ENCODE data around the gene C14orf119.

The C14orf119 gene

DNA sequence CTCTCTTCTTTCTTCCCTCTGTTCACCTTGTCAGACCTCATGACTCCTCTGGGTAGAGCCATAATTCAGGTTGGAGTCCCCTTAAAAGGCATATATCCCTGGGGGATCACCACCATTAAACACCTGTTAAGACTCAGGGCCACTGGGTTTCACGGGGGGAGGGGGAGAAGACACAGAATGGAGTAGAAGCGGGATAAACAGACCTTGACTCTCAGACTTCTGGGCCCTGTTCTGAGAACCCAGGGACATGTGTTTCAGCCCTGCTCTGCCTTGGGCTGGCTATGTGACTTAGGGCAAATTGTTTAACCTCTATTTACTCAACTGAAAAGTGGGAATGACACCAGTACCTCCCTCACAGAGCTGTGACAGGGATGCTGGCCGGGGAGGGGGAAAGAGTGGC, 42.6 kb upstream of the C14orf119 start:
- H3K4me1 ChIP-seq (ENCODE audit: insufficient read depth, insufficient read length) = peaks cover 5% of the 10 kb centered on the region
- H3K4me3 ChIP-seq (ENCODE audit: insufficient read length, low read depth) = no peak overlapping the region
- H3K36me3 ChIP-seq (ENCODE audit: insufficient read depth, insufficient read length, low read length) = peaks cover 72% of the 10 kb centered on the region
- peak overlapping the region; percentile 10 for H3K9ac ChIP-seq (ENCODE audit: insufficient read length, low read depth)
- no peak for DNase-seq (ENCODE audit: low read depth, low spot score)
- no peak for TF ChIP-seq SUZ12 (IDR thresholded peaks at IDR 0.05; ENCODE audit: extremely low read depth, insufficient read depth, insufficient read length)
- TF ChIP-seq YY1 (IDR thresholded peaks at IDR 0.05; ENCODE audit: insufficient read depth, insufficient read length) = no peak
- no peak for TF ChIP-seq ZNF274 (IDR thresholded peaks at IDR 0.05; ENCODE audit: low read depth, low read length)
- H3K27me3 ChIP-seq (ENCODE audit: insufficient read depth, insufficient read length) = no peaks in the 10 kb centered on the region
- no peaks in the 10 kb centered on the region for H3K9me3 ChIP-seq (ENCODE audit: insufficient read depth, low read length)

DNA sequence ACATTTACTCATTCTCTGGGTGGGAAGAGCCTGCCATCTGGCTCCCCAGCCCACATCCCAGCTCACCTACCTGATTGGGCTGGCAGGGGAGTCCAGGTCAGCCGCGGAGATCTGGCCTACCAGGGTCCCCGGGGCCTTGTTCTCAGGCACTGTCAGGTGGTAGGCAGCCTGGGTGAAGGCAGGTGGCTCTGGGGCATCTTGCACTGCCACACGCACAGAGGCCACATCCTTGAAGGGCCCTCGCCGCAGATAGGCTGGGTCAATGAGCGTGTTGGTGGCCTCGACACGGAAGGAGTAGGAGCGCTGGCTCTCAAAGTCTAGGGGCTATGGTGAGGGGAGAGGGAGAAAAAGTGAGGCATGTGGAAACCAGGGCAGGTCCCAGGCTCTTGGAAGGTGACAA, 41.9 kb upstream of the C14orf119 start:
- TF ChIP-seq YY1 (IDR thresholded peaks at IDR 0.05; ENCODE audit: insufficient read depth, insufficient read length) (no peak), ZNF274 (IDR thresholded peaks at IDR 0.05; ENCODE audit: low read depth, low read length) (no peak), SUZ12 (IDR thresholded peaks at IDR 0.05; ENCODE audit: extremely low read depth, insufficient read depth, insufficient read length) (no peak)
- no peak for DNase-seq (ENCODE audit: low read depth, low spot score)

DNA sequence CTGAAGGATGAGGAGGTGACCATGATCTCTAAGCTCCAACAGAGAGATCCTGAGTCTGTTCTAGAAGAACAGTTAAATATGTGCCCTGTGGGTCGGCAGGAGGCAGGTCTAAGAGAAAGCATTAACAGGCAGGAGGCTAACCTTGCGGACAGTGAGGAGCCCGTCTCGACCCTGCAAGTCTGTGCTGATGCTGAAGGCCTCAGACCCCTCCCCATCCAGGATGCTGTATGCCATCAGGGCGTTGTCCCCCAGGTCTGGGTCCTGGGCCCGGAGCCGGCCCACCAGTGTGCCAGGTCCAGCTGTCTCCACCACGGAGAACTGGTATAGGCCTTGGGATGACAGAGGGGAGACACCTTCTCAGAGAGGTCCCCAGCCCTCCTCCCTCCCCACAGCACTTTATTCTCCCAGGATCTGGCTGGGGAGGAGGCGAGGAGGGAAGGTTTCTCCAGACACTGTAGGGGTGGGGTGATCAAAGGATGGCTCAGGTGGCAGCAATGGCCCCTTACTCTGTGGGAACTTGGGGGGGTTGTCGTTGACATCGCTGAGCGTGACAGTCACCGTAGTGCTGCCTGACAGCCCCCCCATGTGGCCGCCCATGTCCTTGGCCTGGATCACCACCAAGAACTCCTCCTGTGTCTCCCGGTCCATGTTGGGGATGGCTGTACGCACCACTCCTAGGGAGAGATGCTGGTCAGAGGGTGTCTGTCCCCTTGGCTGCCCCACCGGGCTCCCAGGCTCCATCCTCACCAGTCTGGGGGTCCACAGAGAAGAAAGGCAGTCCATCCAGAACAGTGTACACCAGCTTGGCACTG, 41.1 kb upstream of the C14orf119 start:
- no peaks in the 10 kb centered on the region for H3K27me3 ChIP-seq (ENCODE audit: insufficient read depth, insufficient read length)
- DNase-seq (ENCODE audit: low read depth, low spot score) = no peak
- peaks cover 5% of the 10 kb centered on the region for H3K4me1 ChIP-seq (ENCODE audit: insufficient read depth, insufficient read length)
- H3K4me3 ChIP-seq (ENCODE audit: insufficient read length, low read depth) = no peak overlapping the region
- H3K9me3 ChIP-seq (ENCODE audit: insufficient read depth, low read length) = no peaks in the 10 kb centered on the region
- H3K36me3 ChIP-seq (ENCODE audit: insufficient read depth, insufficient read length, low read length) = peaks cover 74% of the 10 kb centered on the region
- TF ChIP-seq ZNF274 (IDR thresholded peaks at IDR 0.05; ENCODE audit: low read depth, low read length) (no peak), YY1 (IDR thresholded peaks at IDR 0.05; ENCODE audit: insufficient read depth, insufficient read length) (no peak), SUZ12 (IDR thresholded peaks at IDR 0.05; ENCODE audit: extremely low read depth, insufficient read depth, insufficient read length) (no peak)
- no peak overlapping the region for H3K9ac ChIP-seq (ENCODE audit: insufficient read length, low read depth)

More for the DNA sequence above, 41.9 kb upstream of the C14orf119 start:
- H3K9ac ChIP-seq (ENCODE audit: insufficient read length, low read depth) = peak overlapping the region; percentile 10
- H3K4me3 ChIP-seq (ENCODE audit: insufficient read length, low read depth) = no peak overlapping the region
- H3K4me1 ChIP-seq (ENCODE audit: insufficient read depth, insufficient read length) = peaks cover 5% of the 10 kb centered on the region
- peaks cover 73% of the 10 kb centered on the region for H3K36me3 ChIP-seq (ENCODE audit: insufficient read depth, insufficient read length, low read length)
- H3K27me3 ChIP-seq (ENCODE audit: insufficient read depth, insufficient read length) = no peaks in the 10 kb centered on the region
- H3K9me3 ChIP-seq (ENCODE audit: insufficient read depth, low read length) = no peaks in the 10 kb centered on the region

DNA sequence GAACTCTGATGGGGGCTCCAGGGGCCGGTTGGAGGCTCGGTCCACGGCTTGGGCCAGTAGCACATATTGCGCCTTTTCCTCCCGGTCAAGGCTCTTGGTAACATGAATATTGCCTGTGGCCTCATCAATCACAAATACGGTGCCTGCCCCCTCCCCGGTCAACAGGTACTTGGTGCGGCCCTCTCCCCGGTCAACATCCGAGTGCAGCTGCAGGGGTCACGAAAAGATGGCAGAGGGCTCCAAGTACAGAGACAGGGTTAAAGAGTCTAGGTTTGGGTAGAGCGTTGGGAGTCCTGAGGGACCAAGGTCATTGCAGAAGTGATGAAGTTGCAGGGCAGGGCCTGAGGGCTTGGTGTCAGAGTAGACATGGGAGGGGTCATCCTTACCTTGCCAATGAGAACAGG, 40.2 kb upstream of the C14orf119 start:
- Histone ChIP-seq H3K4me1 (ENCODE audit: insufficient read depth, insufficient read length) (peaks cover 5% of the 10 kb centered on the region), H3K4me3 (ENCODE audit: insufficient read length, low read depth) (no peak overlapping the region), H3K27me3 (ENCODE audit: insufficient read depth, insufficient read length) (no peaks in the 10 kb centered on the region), H3K36me3 (ENCODE audit: insufficient read depth, insufficient read length, low read length) (peaks cover 72% of the 10 kb centered on the region), H3K9ac (ENCODE audit: insufficient read length, low read depth) (no peak overlapping the region), H3K9me3 (ENCODE audit: insufficient read depth, low read length) (no peaks in the 10 kb centered on the region)
- DNase-seq (ENCODE audit: low read depth, low spot score) = no peak
- TF ChIP-seq ZNF274 (IDR thresholded peaks at IDR 0.05; ENCODE audit: low read depth, low read length) (no peak), YY1 (IDR thresholded peaks at IDR 0.05; ENCODE audit: insufficient read depth, insufficient read length) (no peak), SUZ12 (IDR thresholded peaks at IDR 0.05; ENCODE audit: extremely low read depth, insufficient read depth, insufficient read length) (no peak)

DNA sequence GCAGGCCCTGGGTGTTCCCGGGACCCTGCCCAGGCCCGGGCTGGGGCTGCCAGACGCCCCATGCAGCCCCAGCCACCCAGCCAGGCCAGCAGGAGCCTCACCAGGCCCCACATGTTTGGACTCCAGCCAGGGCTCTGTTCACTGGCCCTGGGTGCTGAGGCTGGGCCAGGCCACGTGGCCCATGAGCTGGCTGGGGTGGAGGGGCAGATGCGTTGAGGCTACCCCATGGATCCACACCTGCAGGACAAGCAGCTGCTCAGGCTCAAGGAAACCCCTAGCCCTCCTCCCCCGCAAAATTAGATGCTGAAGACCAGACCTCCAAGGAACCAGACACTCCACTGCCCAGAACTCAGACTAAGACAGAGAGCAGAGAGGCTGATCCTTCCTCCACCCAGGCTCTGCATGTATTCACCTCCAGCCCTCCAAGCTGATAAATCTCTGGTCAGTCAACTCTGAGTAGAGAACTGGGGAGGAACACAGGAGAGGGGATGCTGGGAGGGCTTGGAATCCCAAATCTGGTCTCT, 39.6 kb upstream of the C14orf119 start:
- H3K9ac ChIP-seq (ENCODE audit: insufficient read length, low read depth) = no peak overlapping the region
- peaks cover 5% of the 10 kb centered on the region for H3K4me1 ChIP-seq (ENCODE audit: insufficient read depth, insufficient read length)
- no peaks in the 10 kb centered on the region for H3K9me3 ChIP-seq (ENCODE audit: insufficient read depth, low read length)
- no peak for TF ChIP-seq YY1 (IDR thresholded peaks at IDR 0.05; ENCODE audit: insufficient read depth, insufficient read length)
- TF ChIP-seq ZNF274 (IDR thresholded peaks at IDR 0.05; ENCODE audit: low read depth, low read length) = no peak
- TF ChIP-seq SUZ12 (IDR thresholded peaks at IDR 0.05; ENCODE audit: extremely low read depth, insufficient read depth, insufficient read length) = no peak
- H3K36me3 ChIP-seq (ENCODE audit: insufficient read depth, insufficient read length, low read length) = peaks cover 72% of the 10 kb centered on the region
- H3K4me3 ChIP-seq (ENCODE audit: insufficient read length, low read depth) = no peak overlapping the region
- DNase-seq (ENCODE audit: low read depth, low spot score) = no peak
- H3K27me3 ChIP-seq (ENCODE audit: insufficient read depth, insufficient read length) = no peaks in the 10 kb centered on the region

DNA sequence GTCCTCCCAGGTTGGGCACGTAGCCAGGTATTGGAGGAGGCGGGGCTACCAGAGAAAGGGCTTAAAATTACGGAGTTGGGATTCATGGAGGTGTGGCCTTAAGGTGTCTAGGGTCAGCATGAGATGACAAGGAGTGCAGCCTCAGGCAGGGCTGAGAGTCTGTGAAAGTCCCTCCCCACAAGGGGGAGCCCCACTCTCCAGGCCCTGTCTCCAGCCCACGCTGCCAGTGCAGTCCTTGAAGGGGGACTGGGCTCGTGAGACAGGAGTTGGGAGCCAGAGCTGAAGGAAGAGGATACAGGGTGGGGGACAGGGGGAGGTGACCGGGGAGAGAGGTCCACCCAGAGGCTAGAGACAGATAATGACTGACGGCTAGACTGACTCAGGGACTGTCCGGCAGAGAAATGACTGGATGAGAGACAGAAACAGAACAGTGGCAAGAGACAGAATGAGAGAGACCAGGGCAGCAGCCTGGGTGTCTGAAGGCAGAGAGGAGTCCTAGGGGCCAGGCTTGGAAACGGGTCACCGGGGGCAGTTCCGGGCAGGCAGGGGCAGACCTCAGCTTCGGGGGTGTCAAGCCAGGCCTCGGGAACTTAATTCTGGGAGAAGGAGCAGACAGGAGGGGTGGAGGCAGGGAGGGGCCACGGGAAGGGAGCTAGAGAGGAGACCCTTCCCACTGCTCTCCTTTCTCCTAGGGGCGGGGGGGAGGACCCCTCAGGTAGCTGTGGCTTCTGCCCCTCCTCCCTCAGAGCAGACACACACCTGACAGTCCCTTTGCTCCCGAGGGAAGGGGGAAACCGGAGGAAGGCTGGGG, 39.0 kb upstream of the C14orf119 start:
- H3K27me3 ChIP-seq (ENCODE audit: insufficient read depth, insufficient read length) = no peaks in the 10 kb centered on the region
- H3K9me3 ChIP-seq (ENCODE audit: insufficient read depth, low read length) = no peaks in the 10 kb centered on the region
- peak overlapping the region; percentile 61 for H3K4me3 ChIP-seq (ENCODE audit: insufficient read length, low read depth)
- H3K36me3 ChIP-seq (ENCODE audit: insufficient read depth, insufficient read length, low read length) = peaks cover 74% of the 10 kb centered on the region
- peak overlapping the region; percentile 86 for H3K9ac ChIP-seq (ENCODE audit: insufficient read length, low read depth)
- peaks cover 5% of the 10 kb centered on the region for H3K4me1 ChIP-seq (ENCODE audit: insufficient read depth, insufficient read length)
- TF ChIP-seq SUZ12 (IDR thresholded peaks at IDR 0.05; ENCODE audit: extremely low read depth, insufficient read depth, insufficient read length) (no peak), ZNF274 (IDR thresholded peaks at IDR 0.05; ENCODE audit: low read depth, low read length) (no peak), YY1 (IDR thresholded peaks at IDR 0.05; ENCODE audit: insufficient read depth, insufficient read length) (no peak)
- no peak for DNase-seq (ENCODE audit: low read depth, low spot score)

All from NT2/D1 (cell line).